ENCODE data around the gene GPS1.

GPS1 gene

GRCh38 chr17:82051776-82052637, at the start of gene GPS1, which contains the start of gene RFNG:
GPS1 (plus strand) TSS chr17:82051898; CDS start chr17:82051932, 34 bp downstream.
RFNG (minus strand) TSS chr17:82051811; CDS start chr17:82051766, 45 bp downstream.
- peaks cover 43% of the 10 kb centered on the region for H3K36me3 ChIP-seq (ENCODE audit: control insufficient read depth, insufficient read depth, low read length)
- H3K27ac ChIP-seq (ENCODE audit: low read length), result no peak within 1 kb of the TSS
- peaks cover 5% of the 10 kb centered on the region; the same call in 1 of the 2 replicates for H3K4me1 ChIP-seq (ENCODE audit: control insufficient read depth, insufficient read depth, low read length)
- H3K27me3 ChIP-seq (ENCODE audit: control insufficient read depth, insufficient read depth, low read length), result no peaks in the 10 kb centered on the region; the same call in 1 of the 2 replicates
- DNase-seq (ENCODE audit: low read depth, low spot score), result no peak
- peak within 1 kb of the TSS; percentile 75 for H3K4me3 ChIP-seq (ENCODE audit: low read length)
- no CpG with 5 or more reads among the region's 94 CpGs for WGBS (ENCODE audit: insufficient coverage, insufficient read length)
- no peaks in the 10 kb centered on the region for H3K9me3 ChIP-seq (ENCODE audit: control insufficient read depth, insufficient read depth, low read length)

DNA sequence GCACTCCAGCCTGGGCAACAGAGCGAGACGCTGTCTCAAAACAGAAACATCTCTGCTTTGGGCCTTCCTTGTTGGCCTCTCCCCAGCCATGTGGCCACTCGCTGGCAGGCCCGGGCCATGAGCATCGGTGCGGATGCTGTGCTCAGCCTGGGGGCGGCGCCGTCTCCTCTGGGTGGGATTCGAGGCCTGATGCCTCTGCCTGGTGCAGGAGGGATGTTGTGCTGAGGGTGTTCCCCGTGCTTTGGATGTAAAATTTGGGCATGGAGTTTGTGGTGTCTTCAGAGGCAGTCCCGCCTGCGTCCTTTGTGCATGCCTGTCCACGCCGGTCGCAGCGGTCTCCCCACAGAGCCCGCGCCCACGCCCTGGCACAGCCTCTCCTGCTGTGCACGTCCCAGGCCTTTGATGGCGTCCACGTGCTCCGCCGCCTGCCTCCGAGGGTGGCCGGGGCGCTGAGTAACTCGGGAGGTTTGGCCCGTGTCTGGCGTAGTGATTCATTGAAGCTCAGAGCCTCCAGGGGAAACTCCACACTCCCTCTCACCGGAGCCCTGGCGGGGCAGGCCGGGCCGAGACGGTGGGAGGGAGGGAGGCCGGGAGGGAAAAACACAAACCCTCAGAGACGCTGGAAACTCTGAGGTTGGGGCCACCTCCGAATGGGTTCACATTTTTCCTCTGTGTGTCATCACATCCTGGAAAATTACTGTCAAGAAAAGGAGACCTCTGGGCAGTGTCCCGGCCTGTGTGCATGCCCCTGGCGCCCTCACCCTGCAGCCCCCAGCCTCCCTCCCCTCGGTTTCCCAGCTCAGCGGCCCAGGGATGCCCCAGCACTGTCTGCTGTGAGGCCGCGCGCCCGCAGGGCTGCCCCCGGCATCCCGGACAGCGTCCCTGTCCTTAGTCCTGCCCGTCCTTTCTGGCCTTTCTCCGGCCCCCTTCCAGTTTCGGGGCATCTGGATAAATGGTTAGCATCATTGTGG, 48.0 kb upstream of the GPS1 start:
- Histone ChIP-seq H3K27me3 (ENCODE audit: control insufficient read depth, insufficient read depth, low read length) (no peaks in the 10 kb centered on the region), H3K4me1 (ENCODE audit: control insufficient read depth, insufficient read depth, low read length) (0 out of 2 replicates have a peak, but pooled peaks cover 1% of the 10 kb centered on the region), H3K27ac (ENCODE audit: low read length) (no peak overlapping the region), H3K4me3 (ENCODE audit: low read length) (no peak overlapping the region), H3K36me3 (ENCODE audit: control insufficient read depth, insufficient read depth, low read length) (peaks cover 3% of the 10 kb centered on the region; the same call in 1 of the 2 replicates), H3K9me3 (ENCODE audit: control insufficient read depth, insufficient read depth, low read length) (no peaks in the 10 kb centered on the region)
- WGBS (ENCODE audit: insufficient coverage, insufficient read length), result no CpG with 5 or more reads among the region's 53 CpGs
- no peak for DNase-seq (ENCODE audit: low read depth, low spot score)

DNA sequence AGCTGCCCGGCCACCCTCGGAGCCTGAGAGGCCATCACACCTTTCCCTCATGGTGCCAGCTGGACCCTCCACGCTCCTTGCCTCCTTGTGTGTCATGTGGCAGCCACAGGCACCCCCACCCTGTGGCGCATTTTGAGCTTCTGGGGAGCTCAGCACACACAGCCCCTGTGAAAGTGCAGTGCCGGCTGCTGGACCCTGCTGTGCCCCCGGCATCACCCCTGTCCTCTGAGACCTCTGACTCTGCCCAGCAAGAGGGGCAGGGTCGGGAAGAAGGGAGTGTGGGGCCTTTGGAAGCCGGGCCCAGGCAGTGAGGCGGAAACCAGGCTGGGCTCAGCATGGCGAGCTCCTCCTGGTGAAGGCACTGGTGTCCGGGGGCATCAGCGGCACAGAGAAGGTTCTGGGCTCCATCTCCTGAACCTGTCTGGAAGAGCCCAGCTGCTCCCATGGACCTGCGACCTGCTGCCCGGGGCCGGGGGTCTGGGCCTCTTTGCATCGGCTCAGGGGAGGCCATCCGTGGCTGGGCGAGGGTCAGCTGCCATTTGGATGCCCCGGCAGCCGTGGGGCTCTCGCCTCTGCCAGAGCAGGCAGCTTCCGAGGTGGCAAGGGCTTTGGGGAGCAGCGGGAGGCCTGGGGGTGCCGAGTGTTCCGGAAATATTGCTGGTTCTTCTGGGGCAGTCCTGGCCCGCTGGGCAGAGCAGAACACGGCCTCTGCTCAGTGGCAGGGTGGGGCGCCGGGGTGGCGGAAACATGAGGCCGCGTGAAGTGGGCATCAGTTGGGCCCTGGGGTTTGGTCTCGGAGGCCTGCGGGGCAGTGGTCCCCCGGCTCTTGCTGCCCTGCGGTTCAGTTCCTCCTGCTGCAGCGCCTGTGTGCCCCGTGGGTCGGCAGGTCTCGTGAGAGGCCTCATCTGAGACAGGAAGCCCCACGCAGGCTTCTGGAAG, 46.9 kb upstream of the GPS1 start:
- Histone ChIP-seq H3K9me3 (ENCODE audit: control insufficient read depth, insufficient read depth, low read length) (no peaks in the 10 kb centered on the region), H3K27me3 (ENCODE audit: control insufficient read depth, insufficient read depth, low read length) (no peaks in the 10 kb centered on the region), H3K4me1 (ENCODE audit: control insufficient read depth, insufficient read depth, low read length) (0 out of 2 replicates have a peak, but pooled peaks cover 1% of the 10 kb centered on the region), H3K36me3 (ENCODE audit: control insufficient read depth, insufficient read depth, low read length) (peaks cover 3% of the 10 kb centered on the region; the same call in 1 of the 2 replicates), H3K27ac (ENCODE audit: low read length) (no peak overlapping the region), H3K4me3 (ENCODE audit: low read length) (no peak overlapping the region)
- DNase-seq (ENCODE audit: low read depth, low spot score), result no peak
- WGBS (ENCODE audit: insufficient coverage, insufficient read length), result no CpG with 5 or more reads among the region's 41 CpGs

- no peaks in the 10 kb centered on the region for H3K27me3 ChIP-seq (ENCODE audit: control insufficient read depth, insufficient read depth, low read length)
- H3K4me3 ChIP-seq (ENCODE audit: low read length), result no peak overlapping the region
- WGBS (ENCODE audit: insufficient coverage, insufficient read length), result no CpG with 5 or more reads among the region's 30 CpGs
- no peak for DNase-seq (ENCODE audit: low read depth, low spot score)
- H3K27ac ChIP-seq (ENCODE audit: low read length), result no peak overlapping the region
- H3K4me1 ChIP-seq (ENCODE audit: control insufficient read depth, insufficient read depth, low read length), result no peaks in the 10 kb centered on the region
- peaks cover 3% of the 10 kb centered on the region; the same call in 1 of the 2 replicates for H3K36me3 ChIP-seq (ENCODE audit: control insufficient read depth, insufficient read depth, low read length)
- H3K9me3 ChIP-seq (ENCODE audit: control insufficient read depth, insufficient read depth, low read length), result no peaks in the 10 kb centered on the region
Observed at GRCh38 chr17:82005701-82006348, 45.9 kb upstream of the GPS1 start.

DNA sequence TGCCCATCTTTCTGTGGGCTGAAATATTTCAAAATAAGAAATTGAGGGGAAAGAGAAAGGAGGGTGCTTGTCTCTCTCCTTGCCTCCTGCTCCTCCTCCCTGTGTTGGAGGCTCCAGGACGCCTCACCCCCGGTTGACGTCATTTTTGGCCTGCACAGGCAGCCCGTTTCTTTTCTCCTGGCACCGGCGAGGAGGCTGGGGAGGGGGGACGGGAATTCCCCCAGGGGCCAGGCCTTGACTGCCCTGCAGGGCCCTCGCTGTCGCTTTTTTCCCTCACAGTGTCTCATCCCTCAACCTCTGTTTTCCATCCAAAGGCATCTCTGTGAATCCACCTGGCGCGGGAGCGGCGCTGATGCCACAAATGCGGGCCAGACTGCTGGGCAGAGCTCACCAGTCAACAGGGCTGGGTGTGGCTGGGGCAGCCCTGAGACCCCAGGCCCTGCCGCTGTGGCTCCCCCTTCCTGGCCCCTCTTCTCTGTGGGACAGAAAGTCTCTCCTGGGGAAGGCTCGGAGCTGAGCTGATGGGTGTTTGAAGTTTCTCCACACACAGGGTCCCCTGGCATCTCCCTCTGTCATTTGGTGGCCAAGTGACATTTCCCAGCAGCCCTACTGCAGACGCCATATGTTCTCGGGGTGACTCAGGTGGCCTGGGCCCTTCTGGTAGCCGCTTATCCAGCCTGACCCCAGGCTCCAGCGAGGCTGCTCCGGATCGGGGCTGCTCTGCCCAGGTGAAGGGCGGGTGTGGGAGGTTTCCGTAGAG, 45.0 kb upstream of the GPS1 start:
- DNase-seq (ENCODE audit: low read depth, low spot score), result no peak
- Histone ChIP-seq H3K27me3 (ENCODE audit: control insufficient read depth, insufficient read depth, low read length) (no peaks in the 10 kb centered on the region), H3K9me3 (ENCODE audit: control insufficient read depth, insufficient read depth, low read length) (no peaks in the 10 kb centered on the region), H3K27ac (ENCODE audit: low read length) (no peak overlapping the region), H3K4me1 (ENCODE audit: control insufficient read depth, insufficient read depth, low read length) (no peaks in the 10 kb centered on the region), H3K4me3 (ENCODE audit: low read length) (no peak overlapping the region), H3K36me3 (ENCODE audit: control insufficient read depth, insufficient read depth, low read length) (peaks cover 3% of the 10 kb centered on the region; the same call in 1 of the 2 replicates)
- WGBS (ENCODE audit: insufficient coverage, insufficient read length), result no CpG with 5 or more reads among the region's 24 CpGs

DNA sequence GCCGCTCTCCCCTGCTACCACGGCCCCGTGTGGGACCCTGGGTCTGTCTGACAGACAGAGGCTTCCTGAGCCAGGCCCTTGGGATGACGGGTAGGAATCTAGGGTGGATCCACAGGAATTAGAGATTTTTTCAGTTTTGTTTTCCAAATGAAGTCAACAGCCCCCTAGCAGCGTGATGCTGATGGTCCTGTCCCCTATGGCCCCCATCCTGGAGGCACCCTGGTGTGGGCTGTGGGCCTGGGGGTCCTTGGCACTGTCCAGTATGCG, 44.5 kb upstream of the GPS1 start:
- Histone ChIP-seq H3K27me3 (ENCODE audit: control insufficient read depth, insufficient read depth, low read length) (no peaks in the 10 kb centered on the region), H3K4me1 (ENCODE audit: control insufficient read depth, insufficient read depth, low read length) (no peaks in the 10 kb centered on the region), H3K36me3 (ENCODE audit: control insufficient read depth, insufficient read depth, low read length) (peaks cover 6% of the 10 kb centered on the region; the same call in 1 of the 2 replicates), H3K4me3 (ENCODE audit: low read length) (no peak overlapping the region), H3K9me3 (ENCODE audit: control insufficient read depth, insufficient read depth, low read length) (no peaks in the 10 kb centered on the region), H3K27ac (ENCODE audit: low read length) (no peak overlapping the region)
- DNase-seq (ENCODE audit: low read depth, low spot score), result no peak
- WGBS (ENCODE audit: insufficient coverage, insufficient read length), result no CpG with 5 or more reads among the region's 6 CpGs

GRCh38 chr17:82007495-82008257, 44.0 kb upstream of the GPS1 start:
- Histone ChIP-seq H3K27me3 (ENCODE audit: control insufficient read depth, insufficient read depth, low read length) (no peaks in the 10 kb centered on the region), H3K36me3 (ENCODE audit: control insufficient read depth, insufficient read depth, low read length) (peaks cover 6% of the 10 kb centered on the region; the same call in 1 of the 2 replicates), H3K4me3 (ENCODE audit: low read length) (no peak overlapping the region), H3K27ac (ENCODE audit: low read length) (no peak overlapping the region), H3K4me1 (ENCODE audit: control insufficient read depth, insufficient read depth, low read length) (no peaks in the 10 kb centered on the region), H3K9me3 (ENCODE audit: control insufficient read depth, insufficient read depth, low read length) (no peaks in the 10 kb centered on the region)
- WGBS (ENCODE audit: insufficient coverage, insufficient read length), result no CpG with 5 or more reads among the region's 30 CpGs
- DNase-seq (ENCODE audit: low read depth, low spot score), result no peak

GRCh38 chr17:82008258-82008940, 43.3 kb upstream of the GPS1 start:
- no peak for DNase-seq (ENCODE audit: low read depth, low spot score)
- Histone ChIP-seq H3K9me3 (ENCODE audit: control insufficient read depth, insufficient read depth, low read length) (no peaks in the 10 kb centered on the region), H3K4me3 (ENCODE audit: low read length) (no peak overlapping the region), H3K4me1 (ENCODE audit: control insufficient read depth, insufficient read depth, low read length) (no peaks in the 10 kb centered on the region; the same call in 1 of the 2 replicates), H3K27ac (ENCODE audit: low read length) (no peak overlapping the region), H3K27me3 (ENCODE audit: control insufficient read depth, insufficient read depth, low read length) (no peaks in the 10 kb centered on the region), H3K36me3 (ENCODE audit: control insufficient read depth, insufficient read depth, low read length) (peaks cover 6% of the 10 kb centered on the region; the same call in 1 of the 2 replicates)
- WGBS (ENCODE audit: insufficient coverage, insufficient read length), result no CpG with 5 or more reads among the region's 26 CpGs

Measured in iPS DF 6.9 (cell line).